ENCODE results near the gene SMPX.

The SMPX gene

DNA sequence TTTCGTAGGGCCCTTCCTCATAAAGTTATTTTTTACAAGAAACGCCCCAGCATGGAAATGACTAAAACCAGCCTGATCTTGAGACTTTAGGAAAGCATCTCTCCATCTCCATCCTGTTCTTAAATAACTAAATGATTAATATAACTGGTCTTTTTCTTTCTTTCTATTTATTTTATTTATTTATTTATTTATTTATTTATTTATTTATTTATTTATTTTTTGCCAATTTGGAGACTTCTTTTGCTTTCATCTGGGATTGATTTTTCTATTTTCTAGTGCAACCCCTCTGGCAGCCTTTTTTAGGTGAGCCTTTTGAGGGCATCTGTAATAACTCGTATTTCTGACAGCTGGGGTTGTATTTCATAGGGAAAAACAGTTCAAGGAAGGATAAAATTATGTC, 98.6 kb downstream of the SMPX start:
- in situ Hi-C loops (cut with MboI; ENCODE audit: low pct_unique_long_range_greater_than_20kb, low sequenced_read_pairs, unreplicated experiment), result no loop called here
- TF ChIP-seq CTCF (IDR thresholded peaks at IDR 0.05; ENCODE audit: extremely low read depth, insufficient read depth, missing control alignments), result no peak

DNA sequence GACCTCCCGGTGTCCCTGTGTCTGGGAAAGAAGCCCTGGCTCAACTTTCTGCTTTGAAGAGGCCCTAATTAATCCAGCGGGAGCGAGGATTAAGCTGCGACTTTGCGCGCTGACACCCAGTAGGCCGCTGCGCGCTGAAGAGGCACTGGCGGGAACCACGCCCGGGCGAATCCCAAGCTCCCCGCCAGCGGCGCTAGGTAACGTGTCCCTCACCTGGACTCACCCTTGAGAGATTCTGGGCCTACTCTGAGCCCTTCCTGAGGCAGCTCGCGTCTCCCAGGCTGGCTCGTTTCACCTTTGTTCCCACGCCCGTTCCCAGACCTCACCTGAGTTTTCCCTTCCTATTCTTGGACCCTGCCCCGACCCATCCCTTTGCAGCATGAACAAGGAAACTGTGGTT, 99.2 kb downstream of the SMPX start:
- TF ChIP-seq CTCF (IDR thresholded peaks at IDR 0.05; ENCODE audit: extremely low read depth, insufficient read depth, missing control alignments), result no peak
- no peak for DNase-seq (ENCODE audit: low spot score)
- in situ Hi-C loops (cut with MboI; ENCODE audit: low pct_unique_long_range_greater_than_20kb, low sequenced_read_pairs, unreplicated experiment), result no loop called here

More for the DNA sequence above, 98.6 kb downstream of the SMPX start:
- DNase-seq (ENCODE audit: low spot score), result no peak

DNA sequence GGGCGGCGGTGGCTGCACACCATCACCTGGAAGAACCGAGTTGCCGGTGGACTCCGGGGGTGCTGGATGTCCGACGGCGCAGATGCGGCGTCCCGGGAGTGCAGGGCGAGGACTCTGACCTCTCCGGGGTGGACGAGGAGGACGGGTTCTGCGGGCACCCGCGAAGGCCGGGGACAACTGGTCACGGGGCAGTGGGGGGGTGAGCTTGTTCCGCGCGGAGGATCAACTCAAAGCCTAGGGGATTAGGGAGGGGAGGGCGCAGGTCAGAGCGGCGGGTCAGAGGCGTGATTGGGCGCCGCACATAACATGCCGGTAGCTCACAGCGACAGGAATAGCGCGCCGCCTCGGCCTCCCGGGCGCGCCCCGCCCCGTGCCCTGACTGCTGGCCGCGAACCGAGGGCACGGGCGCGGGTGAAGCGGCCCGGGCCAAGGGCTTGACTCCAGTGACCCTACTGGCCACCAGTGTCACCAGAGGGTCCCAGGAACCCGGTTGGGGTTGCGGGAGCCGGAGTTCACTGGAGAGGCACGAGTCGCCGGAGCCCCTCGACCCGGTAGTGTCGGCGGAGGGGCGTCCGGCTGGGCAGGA, 99.7 kb downstream of the SMPX start, which contains the start of gene KLHL34:
Gene KLHL34 (minus strand): TSS at position 179 of the 586 bp plus-strand sequence. CDS start 542 bp downstream, outside the sequence.
- peak; percentile 23 for DNase-seq (ENCODE audit: low spot score)
- no peak for TF ChIP-seq CTCF (IDR thresholded peaks at IDR 0.05; ENCODE audit: extremely low read depth, insufficient read depth, missing control alignments)
- in situ Hi-C loops (cut with MboI; ENCODE audit: low pct_unique_long_range_greater_than_20kb, low sequenced_read_pairs, unreplicated experiment), result no loop called here

DNA sequence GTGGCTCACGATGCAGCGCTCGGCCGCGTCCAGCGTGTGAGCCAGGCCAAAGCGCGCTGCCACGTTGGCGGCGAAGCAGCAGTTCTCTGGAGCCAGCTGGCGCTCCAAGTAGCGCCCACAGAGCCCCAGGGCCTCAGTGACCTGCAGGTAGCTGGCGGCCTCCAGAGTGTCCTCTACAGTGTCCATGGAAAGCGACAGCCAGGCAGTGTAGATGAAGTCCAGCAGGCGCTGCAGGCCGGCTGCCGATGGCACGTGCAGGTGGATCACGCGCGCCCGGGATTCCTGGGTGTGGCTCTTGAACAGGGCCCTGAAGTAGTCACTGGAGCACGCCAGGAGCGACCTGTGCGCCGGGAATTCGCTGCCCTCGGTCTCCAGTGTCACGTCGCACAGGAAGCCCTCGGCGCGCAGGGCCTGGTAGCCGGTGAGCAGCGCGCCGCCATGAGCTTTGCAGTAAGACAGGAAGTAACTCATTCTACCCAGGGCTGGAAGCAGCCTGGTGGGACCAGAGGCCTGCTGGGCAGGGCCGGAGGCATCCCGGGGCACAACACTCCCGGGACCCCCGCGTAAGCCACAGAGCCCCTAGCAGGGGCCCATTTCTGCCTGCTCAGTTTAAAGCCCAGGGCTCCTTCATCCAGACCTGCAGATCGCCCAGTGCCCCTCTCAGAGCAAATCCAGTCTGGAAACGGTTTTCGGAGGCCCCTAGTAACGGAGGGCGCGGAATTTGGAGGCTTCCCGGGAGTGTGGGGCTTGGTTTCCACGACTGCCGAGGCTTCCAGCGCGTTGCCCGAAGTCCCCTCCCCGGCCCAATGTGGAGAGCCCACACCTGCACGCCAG, 100.4 kb downstream of the SMPX start:
- in situ Hi-C loops (cut with MboI; ENCODE audit: low pct_unique_long_range_greater_than_20kb, low sequenced_read_pairs, unreplicated experiment), result no loop called here
- peak; percentile 19 for DNase-seq (ENCODE audit: low spot score)
- TF ChIP-seq CTCF (IDR thresholded peaks at IDR 0.05; ENCODE audit: extremely low read depth, insufficient read depth, missing control alignments), result no peak

- DNase-seq (ENCODE audit: low spot score), result no peak
- TF ChIP-seq CTCF (IDR thresholded peaks at IDR 0.05; ENCODE audit: extremely low read depth, insufficient read depth, missing control alignments), result no peak
- in situ Hi-C loops (cut with MboI; ENCODE audit: low pct_unique_long_range_greater_than_20kb, low sequenced_read_pairs, unreplicated experiment), result no loop called here
Observed at GRCh38 chrX:21656587-21657317, 101.2 kb downstream of the SMPX start.

Measured in GM13977 (cell line).